HepG2 (cell line): ENCODE results near the gene RPL18. TPM values are rescaled to one million over a fixed set of nuclear protein-coding genes. Genes with fewer than 3 reads are reported as not detected.

ENCODE experiments used
- ATAC-seq: fragments of 200-7000 bp; cut with Tn5 transposase; 3 replicates; pipeline ENCODE4 v1.9.1; 2020; ENCODE audit warnings: mild to moderate bottlenecking, moderate library complexity
- BruUV-seq: library from RNA; stranded (reverse); fragments of 400-500 nt; replicated peaks from 2 replicates; lab custom pipeline; 2021; lab: Mats Ljungman, UMichigan
- CTCF ChIA-PET: fragments of 300-600 bp; formaldehyde crosslinking; extraction: SDS; loops from one replicate; lab custom pipeline; 2021; ENCODE audit warnings: low total read pairs, inconsistent platforms, low intra/inter-chr PET ratio; lab: Yijun Ruan, JAX
- POLR2A ChIA-PET: fragments of 350-600 bp; sonication (Branson Sonifier 250); formaldehyde crosslinking; loops from one replicate; lab custom pipeline; 2020; ENCODE audit warnings: antibody characterized with exemption, inconsistent platforms; lab: Yijun Ruan, JAX
- DNase-seq: peaks from one replicate; pipeline ENCODE4 v3.0.0-alpha.2; 2015; ENCODE audit warnings: low spot score
- FAIRE-seq: peaks from 3 replicates; lab custom pipeline; 2011; peaks lifted over from hg19 to GRCh38; lab: Jason Lieb, UNC
- H2AFZ ChIP-seq: one replicate; pipeline ENCODE4 v1.6.1; 2011; ENCODE audit warnings: low read length, inconsistent platforms
- H3K27ac ChIP-seq: fragments of 300-600 bp; 3 replicates; pipeline ENCODE4 v1.8.0; 2011; ENCODE audit warnings: mixed run types, mild to moderate bottlenecking, mixed read lengths, low read length, inconsistent platforms; ENCODE audit not compliant: insufficient read depth; ENCODE audit errors: extremely low read length
- H3K27me3 ChIP-seq, 2 experiments: fragments of 200-600 bp in 1 of 2; 2 replicates in 1 of 2; 3 replicates in 1 of 2; pipeline versions ENCODE4 v1.6.0 to v1.8.0; 2011; ENCODE audit warnings: low read length in 2 of 2, mild to moderate bottlenecking in 2 of 2, moderate library complexity in 2 of 2, inconsistent platforms in 1 of 2; ENCODE audit not compliant: insufficient read depth in 2 of 2, control insufficient read depth in 1 of 2
- H3K36me3 ChIP-seq, 2 experiments: fragments of 200-600 bp in 1 of 2; replicated peaks in 1 of 2; 2 replicates in 1 of 2; 3 replicates in 1 of 2; pipeline versions ENCODE4 v1.5.1 to v1.8.0; 2011; ENCODE audit warnings: low read length in 2 of 2, inconsistent platforms in 1 of 2; ENCODE audit not compliant: insufficient read depth in 2 of 2, control insufficient read depth in 1 of 2
- H3K4me1 ChIP-seq: 2 replicates; pipeline ENCODE4 v1.5.1; 2012; ENCODE audit warnings: low read length, inconsistent platforms; ENCODE audit not compliant: insufficient read depth
- H3K4me2 ChIP-seq: 2 replicates; pipeline ENCODE4 v1.6.0; 2011; ENCODE audit warnings: low read depth, low read length, inconsistent platforms
- H3K4me3 ChIP-seq, 3 experiments: fragments of 200-600 bp in 1 of 3; sonication (generic), shearing (Covaris generic) in 1 of 3; replicated peaks in 1 of 3; 2 replicates each; pipeline ENCODE4 v1.5.1; 2011 to 2016; ENCODE audit warnings: low read length in 3 of 3, inconsistent platforms in 2 of 3, low read depth in 2 of 3, mild to moderate bottlenecking in 2 of 3, control low read depth in 1 of 3, mixed read lengths in 1 of 3; ENCODE audit not compliant: insufficient read depth in 1 of 3
- H3K79me2 ChIP-seq: one replicate; pipeline ENCODE4 v1.6.1; 2011; ENCODE audit warnings: low read length, inconsistent platforms; ENCODE audit not compliant: insufficient read depth
- H3K9ac ChIP-seq: 2 replicates; pipeline ENCODE4 v1.6.0; 2011; ENCODE audit warnings: mild to moderate bottlenecking, low read depth, low read length, inconsistent platforms; ENCODE audit not compliant: insufficient read depth
- H3K9me3 ChIP-seq: 2 replicates; pipeline ENCODE4 v1.5.1; 2012; ENCODE audit warnings: mild to moderate bottlenecking, low read length
- H4K20me1 ChIP-seq: 2 replicates; pipeline ENCODE4 v1.6.0; 2011; ENCODE audit warnings: inconsistent platforms, mild to moderate bottlenecking, low read length, moderate library complexity; ENCODE audit not compliant: insufficient read depth
- ATF7 ChIP-seq, 2 experiments: fragments of 450-650 bp in 1 of 2; sonication (generic) in 1 of 2; formaldehyde crosslinking in 1 of 2; IDR thresholded peaks; 2 replicates each; pipeline versions ENCODE4 v1.4.0 to v1.6.1; 2016 to 2020; ENCODE audit warnings: antibody characterized with exemption in 1 of 2, mild to moderate bottlenecking in 1 of 2, missing genetic modification reagents in 1 of 2
- JDP2 ChIP-seq: sonication (generic); formaldehyde crosslinking; IDR thresholded peaks from 2 replicates; pipeline ENCODE4 v1.8.1; 2022; ENCODE audit warnings: missing genetic modification reagents, borderline replicate concordance
- SRSF1 ChIP-seq: fragments of 200-400 bp; formaldehyde crosslinking; optimal IDR thresholded peaks from 2 replicates; pipeline ENCODE3; 2017; ENCODE audit warnings: mild to moderate bottlenecking, low read depth, low read length, moderate library complexity
- TSC22D2 ChIP-seq: sonication (generic); formaldehyde crosslinking; IDR thresholded peaks from 2 replicates; pipeline ENCODE4 v1.5.1; 2020; ENCODE audit warnings: missing genetic modification reagents, mild to moderate bottlenecking, borderline replicate concordance
- ZNF430 ChIP-seq: sonication (generic); formaldehyde crosslinking; IDR thresholded peaks from 2 replicates; pipeline ENCODE4 v1.9.0; 2021; ENCODE audit warnings: mild to moderate bottlenecking, missing genetic modification reagents
- ZNF558 ChIP-seq: sonication (generic); formaldehyde crosslinking; IDR thresholded peaks from 2 replicates; pipeline ENCODE4 v1.9.0; 2022; ENCODE audit warnings: mild to moderate bottlenecking, missing genetic modification reagents, borderline replicate concordance
- ZNF589 ChIP-seq: sonication (generic); formaldehyde crosslinking; conservative IDR thresholded peaks from 2 replicates; pipeline ENCODE4 v1.8.0; 2022; ENCODE audit warnings: mild to moderate bottlenecking, moderate library complexity, missing genetic modification reagents
- ZNF629 ChIP-seq: sonication (generic); formaldehyde crosslinking; conservative IDR thresholded peaks from 2 replicates; pipeline ENCODE4 v1.5.0; 2020; ENCODE audit warnings: missing genetic modification reagents
- ZNF749 ChIP-seq: sonication (generic); formaldehyde crosslinking; IDR thresholded peaks from 2 replicates; pipeline ENCODE4 v1.8.0; 2022; ENCODE audit warnings: mild to moderate bottlenecking, missing genetic modification reagents, moderate library complexity, borderline replicate concordance
- ZSCAN21 ChIP-seq: sonication (generic); formaldehyde crosslinking; IDR thresholded peaks from 2 replicates; pipeline ENCODE4 v1.8.0; 2022; ENCODE audit warnings: mild to moderate bottlenecking, missing genetic modification reagents, moderate library complexity, borderline replicate concordance
- WGBS: methylation state at CpG from one replicate; pipeline ENCODE4 v1.1.6; 2017; ENCODE audit warnings: low lambda C conversion rate; 5-methylcytosine and 5-hydroxymethylcytosine counted together
- in situ Hi-C: cut with HindIII; loops from 2 replicates; pipeline ENCODE4 v1.10.0; 2017; ENCODE audit warnings: low pct_unique_long_range_greater_than_20kb; ENCODE audit not compliant: extremely low pct_ligation_motif_present
- intact Hi-C: fragments of 100-400 bp; cut with micrococcal nuclease; formaldehyde crosslinking; loops from one replicate; pipeline ENCODE4 v1.10.0; 2022; ENCODE audit not compliant: unreplicated experiment
- polyA plus RNA-seq, 8 experiments: library from polyadenylated mRNA; depleted of rRNA in 3 of 8; stranded (reverse) in 7 of 8; unstranded in 1 of 8; fragments of >200 nt; fragmentation: Illumina TruSeq in 4 of 8; extraction: Trizol in 4 of 8; gene quantifications; 2 replicates each; pipeline versions ENCODE4 v1.2.1 to v1.2.3, GENCODE V29; 2011 to 2016; ENCODE audit warnings: low read depth in 4 of 8, missing spikeins in 1 of 8, mixed read lengths in 1 of 8; ENCODE audit not compliant: insufficient read depth in 1 of 8
- total RNA-seq, 5 experiments: library from RNA; depleted of rRNA; stranded (reverse); fragments of >200 nt; fragmentation: Illumina TruSeq; extraction: Trizol; gene quantifications; 2 replicates each; pipeline ENCODE4 v1.2.3, GENCODE V29; 2016; ENCODE audit warnings: low read depth in 1 of 5
- TF ChIP-seq, protein P1 (sequence below): IDR thresholded peaks from 2 replicates; pipeline ENCODE4 v1.6.1; 2018; ENCODE audit warnings: missing genetic modification reagents
- TF ChIP-seq, protein P2 (sequence below): IDR thresholded peaks from 2 replicates; pipeline ENCODE4 v1.6.1; 2016; ENCODE audit warnings: missing genetic modification reagents, missing compliant biosample characterization

RPL18 gene
- total and polyA plus RNA-seq, 2 of the 13 experiments (the other 11 are each of a cell fraction or from before 2014, with no cell fraction given), result 1,485 to 1,639 TPM

DNA sequence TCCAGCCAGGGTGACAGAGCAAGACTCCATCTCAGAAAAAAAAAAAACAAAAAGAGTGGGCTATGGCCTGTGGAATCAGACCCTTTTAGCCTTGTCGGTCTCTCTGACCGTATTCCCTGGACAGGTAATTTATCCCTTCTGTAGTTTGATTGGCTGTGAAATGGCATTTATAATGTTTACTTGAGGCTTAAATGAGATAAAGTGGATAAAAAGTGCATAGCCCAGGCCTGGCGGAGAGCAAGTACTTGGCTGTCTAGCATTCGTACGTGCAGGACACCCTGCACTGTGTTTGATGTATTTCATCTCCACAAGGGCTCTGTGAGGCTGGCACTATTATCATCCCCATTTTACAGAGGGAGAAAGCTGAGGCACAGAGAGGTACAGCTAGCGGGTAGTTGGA, 46.8 kb upstream of the RPL18 start:
- H3K9me3 ChIP-seq, result no peaks in the 10 kb centered on the region
- H3K27ac ChIP-seq, result no peak overlapping the region
- H3K36me3 ChIP-seq, result no peaks in the 10 kb centered on the region
- no peaks in the 10 kb centered on the region for H4K20me1 ChIP-seq
- no peak overlapping the region for H3K4me2 ChIP-seq
- no peak for DNase-seq
- CTCF ChIA-PET, result no interaction called here
- 49% methylated on average over 3 of the region's 6 CpGs for WGBS
- in situ Hi-C loops, result no loop called here
- POLR2A ChIA-PET, result no interaction called here
- H3K79me2 ChIP-seq, result no peaks in the 10 kb centered on the region
- H3K9ac ChIP-seq, result no peak overlapping the region
- peaks cover 1 to 6% of the 10 kb centered on the region in 2 experiments; a peak in 2 of 5 replicates for H3K27me3 ChIP-seq
- no TSS peak for BruUV-seq
- intact Hi-C loops, result no loop called here
- H3K4me1 ChIP-seq, result peaks cover 3% of the 10 kb centered on the region
- peak; percentile 34; the same call in 1 of the 2 replicates for TF ChIP-seq ZNF629 (CRISPR knock-in tag)
- TF ChIP-seq, protein P1, sequence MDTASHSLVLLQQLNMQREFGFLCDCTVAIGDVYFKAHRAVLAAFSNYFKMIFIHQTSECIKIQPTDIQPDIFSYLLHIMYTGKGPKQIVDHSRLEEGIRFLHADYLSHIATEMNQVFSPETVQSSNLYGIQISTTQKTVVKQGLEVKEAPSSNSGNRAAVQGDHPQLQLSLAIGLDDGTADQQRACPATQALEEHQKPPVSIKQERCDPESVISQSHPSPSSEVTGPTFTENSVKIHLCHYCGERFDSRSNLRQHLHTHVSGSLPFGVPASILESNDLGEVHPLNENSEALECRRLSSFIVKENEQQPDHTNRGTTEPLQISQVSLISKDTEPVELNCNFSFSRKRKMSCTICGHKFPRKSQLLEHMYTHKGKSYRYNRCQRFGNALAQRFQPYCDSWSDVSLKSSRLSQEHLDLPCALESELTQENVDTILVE, result no peak
- no peak for TF ChIP-seq ZNF558
- TF ChIP-seq TSC22D2 (CRISPR knock-in tag), result no peak
- no peak for FAIRE-seq
- no peak overlapping the region for H3K4me3 ChIP-seq
- no peak for ATAC-seq
- H2AFZ ChIP-seq, result no peak overlapping the region

DNA sequence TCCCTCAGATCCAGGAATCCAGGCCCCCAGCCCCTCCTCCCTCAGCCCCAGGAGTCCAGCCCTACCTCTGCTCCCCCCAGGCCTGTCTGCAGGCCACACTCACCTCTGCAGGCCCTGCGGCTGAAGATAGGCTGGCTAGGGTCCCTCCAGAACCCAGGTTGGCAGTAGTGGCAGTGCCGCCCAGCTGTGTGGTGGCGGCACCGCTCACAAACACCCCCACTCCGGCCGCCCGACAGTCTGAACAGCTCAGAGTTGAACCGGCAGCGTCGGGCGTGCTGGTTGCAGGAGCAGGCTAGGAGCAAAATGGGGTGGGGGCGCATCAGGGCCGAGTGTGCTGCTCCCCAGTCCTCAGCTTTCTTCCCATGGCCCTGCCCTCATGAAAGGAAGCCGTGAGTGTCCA, 45.5 kb upstream of the RPL18 start:
- Histone ChIP-seq H3K79me2 (no peaks in the 10 kb centered on the region), H3K27ac (no peak overlapping the region), H2AFZ (no peak overlapping the region), H3K4me2 (no peak overlapping the region), H3K27me3 (peaks cover 1 to 6% of the 10 kb centered on the region in 2 experiments; a peak in 2 of 5 replicates), H3K9ac (no peak overlapping the region), H3K9me3 (no peaks in the 10 kb centered on the region), H4K20me1 (no peaks in the 10 kb centered on the region), H3K36me3 (no peaks in the 10 kb centered on the region), H3K4me1 (no peaks in the 10 kb centered on the region), H3K4me3 (no peak overlapping the region)
- ATAC-seq, result no peak; the same call in 2 of the 3 replicates
- no peak for FAIRE-seq
- in situ Hi-C loops, result no loop called here
- ChIA-PET CTCF (no interaction called here), POLR2A (no interaction called here)
- no TSS peak for BruUV-seq
- DNase-seq, result no peak
- TF ChIP-seq ZNF589 (CRISPR knock-in tag) (no peak), JDP2 (CRISPR knock-in tag) (no peak), ZNF749 (CRISPR knock-in tag) (no peak), SRSF1 (no peak), ZSCAN21 (no peak), ZNF430 (CRISPR knock-in tag) (no peak), ATF7 (IDR thresholded peaks at IDR 0.05) (no peak), ATF7 (CRISPR knock-in tag; IDR thresholded peaks at IDR 0.05) (no peak)
- TF ChIP-seq, protein P2, sequence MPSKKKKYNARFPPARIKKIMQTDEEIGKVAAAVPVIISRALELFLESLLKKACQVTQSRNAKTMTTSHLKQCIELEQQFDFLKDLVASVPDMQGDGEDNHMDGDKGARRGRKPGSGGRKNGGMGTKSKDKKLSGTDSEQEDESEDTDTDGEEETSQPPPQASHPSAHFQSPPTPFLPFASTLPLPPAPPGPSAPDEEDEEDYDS (CRISPR knock-in tag), result no peak
- WGBS, result 49% methylated on average over 3 of the region's 14 CpGs
- intact Hi-C loops, result no loop called here
